GM12878 (cell line): Measurements from ENCODE around the gene SLC12A1.

ENCODE experiments used
- CREM ChIP-seq: IDR thresholded peaks from 2 replicates; pipeline ENCODE4 v1.6.1; 2014; ENCODE audit warnings: antibody characterized with exemption, low read depth
- KDM1A ChIP-seq: fragments of 200-600 bp; sonication (generic); IDR thresholded peaks from 2 replicates; pipeline ENCODE4 v1.6.1; 2016; ENCODE audit warnings: borderline replicate concordance
- MLLT1 ChIP-seq: fragments of 450-650 bp; IDR thresholded peaks from 2 replicates; pipeline ENCODE4 v1.6.1; 2016; ENCODE audit warnings: mild to moderate bottlenecking

GRCh38 chr15:48178648-48178931 is 27.5 kb upstream of the SLC12A1 start:
- TF ChIP-seq KDM1A (no peak), CREM (no peak), MLLT1 (no peak)
